ENCODE results near the gene USP24.

- TF ChIP-seq CTCF (IDR thresholded peaks at IDR 0.05) (no peak), POLR2A (IDR thresholded peaks at IDR 0.05) (no peak)
Measured at GRCh38 chr1:55185832-55186231, 29.3 kb downstream of the USP24 start.
